ENCODE data around the gene TMEM185B.

Gene TMEM185B

GRCh38 chr2:120251078-120251477, 27.9 kb upstream of the TMEM185B start:
- Histone ChIP-seq H3K4me3 (ENCODE audit: extremely low read depth, insufficient read depth, low read length, poor library complexity, severe bottlenecking) (no peak overlapping the region), H3K27ac (ENCODE audit: low read depth, low read length, severe bottlenecking) (no peak overlapping the region), H3K4me1 (ENCODE audit: control insufficient read depth, insufficient read depth, low read length, poor library complexity, severe bottlenecking) (peaks cover 20% of the 10 kb centered on the region), H3K36me3 (ENCODE audit: control insufficient read depth, insufficient read depth, low read length) (peaks cover 2% of the 10 kb centered on the region), H3K9me3 (ENCODE audit: control insufficient read depth, low read length) (no peaks in the 10 kb centered on the region)
- WGBS, 2 experiments (ENCODE audit: insufficient coverage in 2 of 2) = 57 to 81% methylated on average over 1 to 3 of the region's 3 CpGs

GRCh38 chr2:120250640-120251039, 27.4 kb upstream of the TMEM185B start:
- no peaks in the 10 kb centered on the region for H3K9me3 ChIP-seq (ENCODE audit: control insufficient read depth, low read length)
- no peaks in the 10 kb centered on the region for H3K36me3 ChIP-seq (ENCODE audit: control insufficient read depth, insufficient read depth, low read length)
- H3K4me3 ChIP-seq (ENCODE audit: extremely low read depth, insufficient read depth, low read length, poor library complexity, severe bottlenecking) = no peak overlapping the region
- 64 to 77% methylated on average over 3 to 4 of the region's 4 CpGs for WGBS, 2 experiments (ENCODE audit: insufficient coverage in 2 of 2)
- H3K27ac ChIP-seq (ENCODE audit: low read depth, low read length, severe bottlenecking) = no peak overlapping the region
- peaks cover 21% of the 10 kb centered on the region for H3K4me1 ChIP-seq (ENCODE audit: control insufficient read depth, insufficient read depth, low read length, poor library complexity, severe bottlenecking)

GRCh38 chr2:120247851-120248250, 24.7 kb upstream of the TMEM185B start:
- Histone ChIP-seq H3K27ac (ENCODE audit: low read depth, low read length, severe bottlenecking) (no peak overlapping the region), H3K4me1 (ENCODE audit: control insufficient read depth, insufficient read depth, low read length, poor library complexity, severe bottlenecking) (peaks cover 22% of the 10 kb centered on the region), H3K36me3 (ENCODE audit: control insufficient read depth, insufficient read depth, low read length) (no peaks in the 10 kb centered on the region), H3K9me3 (ENCODE audit: control insufficient read depth, low read length) (peaks cover 8% of the 10 kb centered on the region), H3K4me3 (ENCODE audit: extremely low read depth, insufficient read depth, low read length, poor library complexity, severe bottlenecking) (no peak overlapping the region)
- 82 to 87% methylated on average over 6 of the region's 6 CpGs for WGBS, 2 experiments (ENCODE audit: insufficient coverage in 2 of 2)

GRCh38 chr2:120246546-120247300, 23.5 kb upstream of the TMEM185B start:
- WGBS, 2 experiments (ENCODE audit: insufficient coverage in 2 of 2) = 84% methylated on average over 9 to 19 of the region's 20 CpGs
- H3K4me3 ChIP-seq (ENCODE audit: extremely low read depth, insufficient read depth, low read length, poor library complexity, severe bottlenecking) = no peak overlapping the region
- H3K27ac ChIP-seq (ENCODE audit: low read depth, low read length, severe bottlenecking) = no peak overlapping the region
- H3K36me3 ChIP-seq (ENCODE audit: control insufficient read depth, insufficient read depth, low read length) = no peaks in the 10 kb centered on the region
- H3K9me3 ChIP-seq (ENCODE audit: control insufficient read depth, low read length) = peaks cover 8% of the 10 kb centered on the region
- H3K4me1 ChIP-seq (ENCODE audit: control insufficient read depth, insufficient read depth, low read length, poor library complexity, severe bottlenecking) = peaks cover 20% of the 10 kb centered on the region

- Histone ChIP-seq H3K4me1 (ENCODE audit: control insufficient read depth, insufficient read depth, low read length, poor library complexity, severe bottlenecking) (peaks cover 23% of the 10 kb centered on the region), H3K27ac (ENCODE audit: low read depth, low read length, severe bottlenecking) (no peak overlapping the region), H3K9me3 (ENCODE audit: control insufficient read depth, low read length) (peaks cover 8% of the 10 kb centered on the region), H3K36me3 (ENCODE audit: control insufficient read depth, insufficient read depth, low read length) (no peaks in the 10 kb centered on the region), H3K4me3 (ENCODE audit: extremely low read depth, insufficient read depth, low read length, poor library complexity, severe bottlenecking) (no peak overlapping the region)
- WGBS, 2 experiments (ENCODE audit: insufficient coverage in 2 of 2) = 65 to 72% methylated on average over 10 to 11 of the region's 15 CpGs
Observed at GRCh38 chr2:120245520-120246332, 22.5 kb upstream of the TMEM185B start.

GRCh38 chr2:120244656-120245519, 21.7 kb upstream of the TMEM185B start:
- WGBS, 2 experiments (ENCODE audit: insufficient coverage in 2 of 2) = 88 to 93% methylated on average over 9 to 10 of the region's 12 CpGs
- H3K36me3 ChIP-seq (ENCODE audit: control insufficient read depth, insufficient read depth, low read length) = no peaks in the 10 kb centered on the region
- no peak overlapping the region for H3K27ac ChIP-seq (ENCODE audit: low read depth, low read length, severe bottlenecking)
- H3K4me3 ChIP-seq (ENCODE audit: extremely low read depth, insufficient read depth, low read length, poor library complexity, severe bottlenecking) = no peak overlapping the region
- H3K4me1 ChIP-seq (ENCODE audit: control insufficient read depth, insufficient read depth, low read length, poor library complexity, severe bottlenecking) = peaks cover 23% of the 10 kb centered on the region
- H3K9me3 ChIP-seq (ENCODE audit: control insufficient read depth, low read length) = peaks cover 8% of the 10 kb centered on the region

GRCh38 chr2:120243875-120244553, 20.8 kb upstream of the TMEM185B start:
- 98% methylated on average over 6 to 7 of the region's 9 CpGs for WGBS, 2 experiments (ENCODE audit: insufficient coverage in 2 of 2)
- Histone ChIP-seq H3K36me3 (ENCODE audit: control insufficient read depth, insufficient read depth, low read length) (no peaks in the 10 kb centered on the region), H3K4me3 (ENCODE audit: extremely low read depth, insufficient read depth, low read length, poor library complexity, severe bottlenecking) (no peak overlapping the region), H3K4me1 (ENCODE audit: control insufficient read depth, insufficient read depth, low read length, poor library complexity, severe bottlenecking) (peaks cover 30% of the 10 kb centered on the region), H3K9me3 (ENCODE audit: control insufficient read depth, low read length) (peaks cover 8% of the 10 kb centered on the region), H3K27ac (ENCODE audit: low read depth, low read length, severe bottlenecking) (no peak overlapping the region)

GRCh38 chr2:120243211-120243610, 20.0 kb upstream of the TMEM185B start:
- Histone ChIP-seq H3K36me3 (ENCODE audit: control insufficient read depth, insufficient read depth, low read length) (no peaks in the 10 kb centered on the region), H3K27ac (ENCODE audit: low read depth, low read length, severe bottlenecking) (no peak overlapping the region), H3K4me3 (ENCODE audit: extremely low read depth, insufficient read depth, low read length, poor library complexity, severe bottlenecking) (no peak overlapping the region), H3K4me1 (ENCODE audit: control insufficient read depth, insufficient read depth, low read length, poor library complexity, severe bottlenecking) (peaks cover 35% of the 10 kb centered on the region), H3K9me3 (ENCODE audit: control insufficient read depth, low read length) (peaks cover 8% of the 10 kb centered on the region)
- WGBS, 2 experiments (ENCODE audit: insufficient coverage in 2 of 2) = 76 to 90% methylated on average over 2 to 3 of the region's 3 CpGs

GRCh38 chr2:120241684-120242083, 18.5 kb upstream of the TMEM185B start:
- Histone ChIP-seq H3K4me3 (ENCODE audit: extremely low read depth, insufficient read depth, low read length, poor library complexity, severe bottlenecking) (no peak overlapping the region), H3K9me3 (ENCODE audit: control insufficient read depth, low read length) (peaks cover 8% of the 10 kb centered on the region), H3K4me1 (ENCODE audit: control insufficient read depth, insufficient read depth, low read length, poor library complexity, severe bottlenecking) (peaks cover 41% of the 10 kb centered on the region), H3K36me3 (ENCODE audit: control insufficient read depth, insufficient read depth, low read length) (no peaks in the 10 kb centered on the region), H3K27ac (ENCODE audit: low read depth, low read length, severe bottlenecking) (no peak overlapping the region)
- WGBS, 2 experiments (ENCODE audit: insufficient coverage in 2 of 2) = 85 to 90% methylated on average over 3 to 4 of the region's 6 CpGs

GRCh38 chr2:120240901-120241429, 17.8 kb upstream of the TMEM185B start:
- Histone ChIP-seq H3K27ac (ENCODE audit: low read depth, low read length, severe bottlenecking) (no peak overlapping the region), H3K9me3 (ENCODE audit: control insufficient read depth, low read length) (peaks cover 8% of the 10 kb centered on the region), H3K4me1 (ENCODE audit: control insufficient read depth, insufficient read depth, low read length, poor library complexity, severe bottlenecking) (peaks cover 36% of the 10 kb centered on the region), H3K36me3 (ENCODE audit: control insufficient read depth, insufficient read depth, low read length) (no peaks in the 10 kb centered on the region), H3K4me3 (ENCODE audit: extremely low read depth, insufficient read depth, low read length, poor library complexity, severe bottlenecking) (no peak overlapping the region)
- WGBS, 2 experiments (ENCODE audit: insufficient coverage in 2 of 2) = 92 to 97% methylated on average over 9 of the region's 10 CpGs

Data from mesodermal cell (in vitro differentiated cells).